ENCODE measurements around the gene DRAXIN.

- TF ChIP-seq CTCF (IDR thresholded peaks at IDR 0.05) (no peak), EP300 (IDR thresholded peaks at IDR 0.05) (no peak), POLR2AphosphoS5 (IDR thresholded peaks at IDR 0.05) (no peak)
Observed at GRCh38 chr1:11651017-11651416, 40.5 kb upstream of the DRAXIN start.

Measured in suprapubic skin (tissue), 4 donors.